ES-I3 (cell line): ENCODE results near the gene ZFAND3.

Experiments
- H3K36me3 ChIP-seq: 2 replicates; pipeline ENCODE4 v1.6.1; 2013; ENCODE audit warnings: mild to moderate bottlenecking, low read length, control low read depth, moderate library complexity; ENCODE audit not compliant: insufficient read depth
- H3K4me1 ChIP-seq: 2 replicates; pipeline ENCODE4 v1.6.1; 2013; ENCODE audit warnings: mild to moderate bottlenecking, control low read depth, low read length; ENCODE audit not compliant: insufficient read depth
- H3K9ac ChIP-seq: 2 replicates; pipeline ENCODE4 v1.6.1; 2013; ENCODE audit warnings: low read depth, mild to moderate bottlenecking, low read length, moderate library complexity
- H3K9me3 ChIP-seq: 2 replicates; pipeline ENCODE4 v1.6.1; 2013; ENCODE audit warnings: mild to moderate bottlenecking, low read length, moderate library complexity; ENCODE audit not compliant: control insufficient read depth, insufficient read depth

The ZFAND3 gene

GRCh38 chr6:38127284-38127683 is 307.8 kb downstream of the ZFAND3 start:
- no peak overlapping the region for H3K9ac ChIP-seq
- H3K4me1 ChIP-seq, result no peaks in the 10 kb centered on the region
- H3K9me3 ChIP-seq, result 0 out of 2 replicates have a peak, but pooled peaks cover 3% of the 10 kb centered on the region
- H3K36me3 ChIP-seq, result peaks cover 2% of the 10 kb centered on the region; the same call in 1 of the 2 replicates

GRCh38 chr6:38131527-38131965 is 312.0 kb downstream of the ZFAND3 start:
- Histone ChIP-seq H3K9ac (no peak overlapping the region), H3K9me3 (no peaks in the 10 kb centered on the region), H3K36me3 (no peaks in the 10 kb centered on the region), H3K4me1 (no peaks in the 10 kb centered on the region)

GRCh38 chr6:38133932-38134703 is 314.6 kb downstream of the ZFAND3 start:
- H3K36me3 ChIP-seq, result no peaks in the 10 kb centered on the region
- no peak overlapping the region for H3K9ac ChIP-seq
- no peaks in the 10 kb centered on the region for H3K9me3 ChIP-seq
- peaks cover 14% of the 10 kb centered on the region; the same call in 1 of the 2 replicates for H3K4me1 ChIP-seq

- H3K9ac ChIP-seq, result no peak overlapping the region
- no peaks in the 10 kb centered on the region for H3K9me3 ChIP-seq
- H3K36me3 ChIP-seq, result no peaks in the 10 kb centered on the region
- peaks cover 14% of the 10 kb centered on the region; the same call in 1 of the 2 replicates for H3K4me1 ChIP-seq
Measured at GRCh38 chr6:38134704-38135088, 315.2 kb downstream of the ZFAND3 start.

- H3K9me3 ChIP-seq, result no peaks in the 10 kb centered on the region
- peaks cover 14% of the 10 kb centered on the region; the same call in 1 of the 2 replicates for H3K4me1 ChIP-seq
- no peak overlapping the region for H3K9ac ChIP-seq
- no peaks in the 10 kb centered on the region for H3K36me3 ChIP-seq
Measured at GRCh38 chr6:38136547-38136946, 317.0 kb downstream of the ZFAND3 start.

GRCh38 chr6:38137608-38138265 is 318.2 kb downstream of the ZFAND3 start:
- Histone ChIP-seq H3K9ac (no peak overlapping the region), H3K9me3 (no peaks in the 10 kb centered on the region), H3K4me1 (peaks cover 14% of the 10 kb centered on the region; the same call in 1 of the 2 replicates), H3K36me3 (no peaks in the 10 kb centered on the region)

- H3K4me1 ChIP-seq, result peaks cover 14% of the 10 kb centered on the region; the same call in 1 of the 2 replicates
- no peaks in the 10 kb centered on the region for H3K9me3 ChIP-seq
- H3K9ac ChIP-seq, result no peak overlapping the region
- no peaks in the 10 kb centered on the region for H3K36me3 ChIP-seq
Measured at GRCh38 chr6:38138374-38138773, 318.8 kb downstream of the ZFAND3 start.

- H3K4me1 ChIP-seq, result peaks cover 14% of the 10 kb centered on the region; the same call in 1 of the 2 replicates
- H3K9ac ChIP-seq, result no peak overlapping the region
- H3K36me3 ChIP-seq, result no peaks in the 10 kb centered on the region
- no peaks in the 10 kb centered on the region for H3K9me3 ChIP-seq
Measured at GRCh38 chr6:38141085-38141484, 321.6 kb downstream of the ZFAND3 start.

- no peaks in the 10 kb centered on the region for H3K9me3 ChIP-seq
- H3K4me1 ChIP-seq, result peaks cover 13% of the 10 kb centered on the region; the same call in 1 of the 2 replicates
- no peak overlapping the region for H3K9ac ChIP-seq
- no peaks in the 10 kb centered on the region for H3K36me3 ChIP-seq
Measured at GRCh38 chr6:38141716-38142115, 322.2 kb downstream of the ZFAND3 start.

GRCh38 chr6:38142178-38142902 is 322.8 kb downstream of the ZFAND3 start:
- Histone ChIP-seq H3K4me1 (peaks cover 8% of the 10 kb centered on the region; the same call in 1 of the 2 replicates), H3K9ac (no peak overlapping the region), H3K9me3 (no peaks in the 10 kb centered on the region), H3K36me3 (no peaks in the 10 kb centered on the region)

GRCh38 chr6:38143191-38144150 is 323.9 kb downstream of the ZFAND3 start:
- no peaks in the 10 kb centered on the region for H3K9me3 ChIP-seq
- H3K36me3 ChIP-seq, result no peaks in the 10 kb centered on the region
- no peak overlapping the region for H3K9ac ChIP-seq
- H3K4me1 ChIP-seq, result no peaks in the 10 kb centered on the region

- no peaks in the 10 kb centered on the region for H3K36me3 ChIP-seq
- H3K9me3 ChIP-seq, result no peaks in the 10 kb centered on the region
- H3K9ac ChIP-seq, result no peak overlapping the region
- H3K4me1 ChIP-seq, result 0 out of 2 replicates have a peak, but pooled peaks cover 7% of the 10 kb centered on the region
Measured at GRCh38 chr6:38144365-38144945, 324.9 kb downstream of the ZFAND3 start.

GRCh38 chr6:38146021-38146733 is 326.6 kb downstream of the ZFAND3 start:
- Histone ChIP-seq H3K36me3 (no peaks in the 10 kb centered on the region), H3K9ac (no peak overlapping the region), H3K4me1 (0 out of 2 replicates have a peak, but pooled peaks cover 7% of the 10 kb centered on the region)

More at GRCh38 chr6:38146021-38146733, 326.6 kb downstream of the ZFAND3 start:
- no peaks in the 10 kb centered on the region for H3K9me3 ChIP-seq
